Measurements from ENCODE around the gene GPR146.

The GPR146 gene

GRCh38 chr7:1054438-1054837 is 10.1 kb downstream of the GPR146 start:
- H3K36me3 ChIP-seq = peaks cover 12% of the 10 kb centered on the region
- peaks cover 25% of the 10 kb centered on the region for H3K4me1 ChIP-seq
- no peak for TF ChIP-seq CTCF (IDR thresholded peaks at IDR 0.05; ENCODE audit: low read depth, low read length)
- no peak overlapping the region for H3K4me3 ChIP-seq (ENCODE audit: low read depth, low read length)
- H3K9me3 ChIP-seq = no peaks in the 10 kb centered on the region
- H3K27me3 ChIP-seq = no peaks in the 10 kb centered on the region
- no peak for DNase-seq

DNA sequence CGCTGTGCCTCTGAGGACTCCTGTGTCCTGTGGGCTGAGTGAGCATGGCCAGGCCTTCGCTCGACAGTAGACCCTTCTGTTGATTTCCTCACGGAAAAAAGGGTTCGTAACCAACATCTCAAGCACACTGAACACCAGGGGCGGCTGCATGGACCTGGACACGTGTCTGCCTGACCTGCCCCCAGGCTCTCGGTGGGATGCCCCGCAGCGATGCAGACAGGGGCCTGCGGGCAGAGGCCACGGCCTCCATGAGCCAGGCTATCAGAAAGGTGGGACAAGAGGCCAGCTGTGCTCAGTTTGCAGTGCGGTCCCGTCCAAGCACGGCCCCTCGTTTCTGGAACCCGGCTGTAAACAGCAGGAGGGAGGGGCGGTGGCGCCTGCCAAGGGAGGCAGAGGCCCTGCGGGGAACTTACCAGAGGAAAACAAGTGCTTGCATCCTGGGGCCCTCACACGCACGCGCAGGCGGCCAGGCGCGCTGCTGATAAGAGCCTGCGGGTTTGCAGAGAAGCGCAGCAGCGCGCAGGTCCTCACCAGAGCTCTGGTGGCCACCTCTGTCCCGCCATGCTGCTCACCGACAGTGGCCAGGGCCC is 10.6 kb downstream of the GPR146 start:
- peak; percentile 94 for DNase-seq
- H3K4me3 ChIP-seq (ENCODE audit: low read depth, low read length) = peak overlapping the region; percentile 40

GRCh38 chr7:1055491-1055955 is 11.2 kb downstream of the GPR146 start:
- H3K4me1 ChIP-seq = peaks cover 25% of the 10 kb centered on the region
- H3K4me3 ChIP-seq (ENCODE audit: low read depth, low read length) = peak overlapping the region; percentile 40
- H3K36me3 ChIP-seq = peaks cover 12% of the 10 kb centered on the region
- no peak for TF ChIP-seq CTCF (IDR thresholded peaks at IDR 0.05; ENCODE audit: low read depth, low read length)
- no peaks in the 10 kb centered on the region for H3K27me3 ChIP-seq
- H3K9me3 ChIP-seq = no peaks in the 10 kb centered on the region
- no peak for DNase-seq

More for the DNA sequence above, 10.6 kb downstream of the GPR146 start:
- Histone ChIP-seq H3K27me3 (no peaks in the 10 kb centered on the region), H3K4me1 (peaks cover 25% of the 10 kb centered on the region), H3K36me3 (peaks cover 12% of the 10 kb centered on the region), H3K9me3 (no peaks in the 10 kb centered on the region)
- no peak for TF ChIP-seq CTCF (IDR thresholded peaks at IDR 0.05; ENCODE audit: low read depth, low read length)

GRCh38 chr7:1055956-1056784 is 11.8 kb downstream of the GPR146 start:
- TF ChIP-seq CTCF (IDR thresholded peaks at IDR 0.05; ENCODE audit: low read depth, low read length) = no peak
- peaks cover 25% of the 10 kb centered on the region for H3K4me1 ChIP-seq
- H3K9me3 ChIP-seq = no peaks in the 10 kb centered on the region
- peak; percentile 70 for DNase-seq
- peaks cover 12% of the 10 kb centered on the region for H3K36me3 ChIP-seq
- peak overlapping the region; percentile 40 for H3K4me3 ChIP-seq (ENCODE audit: low read depth, low read length)
- no peaks in the 10 kb centered on the region for H3K27me3 ChIP-seq

GRCh38 chr7:1056785-1057410 is 12.6 kb downstream of the GPR146 start:
- H3K9me3 ChIP-seq = no peaks in the 10 kb centered on the region
- no peaks in the 10 kb centered on the region for H3K27me3 ChIP-seq
- H3K4me3 ChIP-seq (ENCODE audit: low read depth, low read length) = no peak overlapping the region
- DNase-seq = no peak
- peaks cover 25% of the 10 kb centered on the region for H3K4me1 ChIP-seq
- TF ChIP-seq CTCF (IDR thresholded peaks at IDR 0.05; ENCODE audit: low read depth, low read length) = no peak
- peaks cover 12% of the 10 kb centered on the region for H3K36me3 ChIP-seq

Data from BE2C (cell line).